PC-3 (cell line): Measurements from ENCODE around the gene CMTM7. TPM values are rescaled to one million over a fixed set of nuclear protein-coding genes. Genes with fewer than 3 reads are reported as not detected.

ENCODE experiments used
- ATAC-seq: fragments of 200-7000 bp; cut with Tn5 transposase; 2 replicates; pipeline ENCODE4 v1.9.1; 2020; ENCODE audit warnings: mild to moderate bottlenecking, moderate library complexity
- BruUV-seq: library from RNA; stranded (reverse); fragments of 400-500 nt; replicated peaks from 2 replicates; lab custom pipeline; 2021; lab: Mats Ljungman, UMichigan
- CTCF ChIA-PET: fragments of 300-600 bp; sonication (Branson Sonifier 250); formaldehyde crosslinking; loops from one replicate; lab custom pipeline; 2022; ENCODE audit warnings: antibody characterized with exemption; lab: Charles Lee
- POLR2A ChIA-PET: fragments of 300-600 bp; sonication (Branson Sonifier 250); formaldehyde crosslinking; loops from one replicate; lab custom pipeline; 2022; ENCODE audit warnings: antibody characterized with exemption; ENCODE audit not compliant: unreplicated experiment; lab: Charles Lee
- DNase-seq: peaks from one replicate; pipeline ENCODE4 v3.0.0-alpha.2; 2015
- H2AFZ ChIP-seq: fragments of 300-600 bp; sonication (generic); 2 replicates; pipeline ENCODE4 v1.6.0; 2016; ENCODE audit warnings: antibody characterized with exemption, low read length
- H3F3A ChIP-seq: fragments of 300-600 bp; sonication (generic); one replicate; pipeline ENCODE4 v1.6.0; 2017; ENCODE audit warnings: antibody characterized with exemption, low read length, control low read depth, mild to moderate bottlenecking; ENCODE audit not compliant: unreplicated experiment
- H3K27ac ChIP-seq: fragments of 300-600 bp; sonication (generic); 2 replicates; pipeline ENCODE4 v1.5.1; 2016; ENCODE audit warnings: mild to moderate bottlenecking, low read length
- H3K27me3 ChIP-seq: fragments of 300-600 bp; sonication (generic); 2 replicates; pipeline ENCODE4 v1.6.1; 2016; ENCODE audit warnings: low read length, mixed read lengths
- H3K36me3 ChIP-seq: fragments of 300-600 bp; sonication (generic); 2 replicates; pipeline ENCODE4 v1.6.1; 2016; ENCODE audit warnings: low read depth, mixed run types, low read length, mixed read lengths
- H3K4me1 ChIP-seq: fragments of 300-600 bp; sonication (generic); 2 replicates; pipeline ENCODE4 v1.5.1; 2016; ENCODE audit warnings: low read length; ENCODE audit not compliant: insufficient read depth
- H3K4me2 ChIP-seq: fragments of 300-600 bp; sonication (generic); 2 replicates; pipeline ENCODE4 v1.6.0; 2016; ENCODE audit warnings: low read length
- H3K4me3 ChIP-seq: fragments of 300-600 bp; sonication (generic); 2 replicates; pipeline ENCODE4 v1.5.1; 2016; ENCODE audit warnings: mild to moderate bottlenecking, low read length, mixed read lengths
- H3K79me2 ChIP-seq: fragments of 300-600 bp; sonication (generic); 2 replicates; pipeline ENCODE4 v1.6.1; 2017; ENCODE audit warnings: low read length, mixed read lengths
- H3K9ac ChIP-seq: fragments of 300-600 bp; sonication (generic); 2 replicates; pipeline ENCODE4 v1.6.0; 2016; ENCODE audit warnings: mild to moderate bottlenecking, low read length
- H3K9me2 ChIP-seq: fragments of 300-600 bp; sonication (generic); replicated peaks from 2 replicates; pipeline ENCODE4 v1.6.1; 2016; ENCODE audit warnings: mixed run types, low read length, mixed read lengths
- H3K9me3 ChIP-seq: fragments of 300-600 bp; sonication (generic); 2 replicates; pipeline ENCODE4 v1.6.1; 2016; ENCODE audit warnings: low read length, mixed read lengths
- H4K20me1 ChIP-seq: fragments of 300-600 bp; sonication (generic); 2 replicates; pipeline ENCODE4 v1.6.1; 2016; ENCODE audit warnings: low read length, mixed read lengths
- CTCF ChIP-seq: fragments of 300-600 bp; sonication (generic); conservative IDR thresholded peaks from 2 replicates; pipeline ENCODE4 v1.5.1; 2017; ENCODE audit warnings: antibody characterized with exemption, low read depth, mild to moderate bottlenecking, low read length
- EZH2 ChIP-seq: fragments of 300-600 bp; sonication (generic); IDR thresholded peaks from one replicate; pipeline ENCODE4 v1.6.1; 2017; ENCODE audit warnings: antibody characterized with exemption, mild to moderate bottlenecking, low read length; ENCODE audit not compliant: unreplicated experiment
- EZH2phosphoT487 ChIP-seq: fragments of 300-600 bp; sonication (generic); IDR thresholded peaks from 2 replicates; pipeline ENCODE4 v1.6.1; 2018; ENCODE audit warnings: mild to moderate bottlenecking, antibody characterized with exemption, low read length, borderline replicate concordance
- intact Hi-C: fragments of 100-400 bp; cut with micrococcal nuclease; formaldehyde crosslinking; loops from 2 replicates; pipeline ENCODE4 v1.9.0; 2023
- total RNA-seq: library from RNA; depleted of rRNA; stranded (reverse); fragments of >200 nt; gene quantifications from 2 replicates; pipeline ENCODE4 v1.2.3, GENCODE V29; 2014

Gene CMTM7
- total RNA-seq, 1 experiment from 2014 or later = 37.1 TPM

DNA sequence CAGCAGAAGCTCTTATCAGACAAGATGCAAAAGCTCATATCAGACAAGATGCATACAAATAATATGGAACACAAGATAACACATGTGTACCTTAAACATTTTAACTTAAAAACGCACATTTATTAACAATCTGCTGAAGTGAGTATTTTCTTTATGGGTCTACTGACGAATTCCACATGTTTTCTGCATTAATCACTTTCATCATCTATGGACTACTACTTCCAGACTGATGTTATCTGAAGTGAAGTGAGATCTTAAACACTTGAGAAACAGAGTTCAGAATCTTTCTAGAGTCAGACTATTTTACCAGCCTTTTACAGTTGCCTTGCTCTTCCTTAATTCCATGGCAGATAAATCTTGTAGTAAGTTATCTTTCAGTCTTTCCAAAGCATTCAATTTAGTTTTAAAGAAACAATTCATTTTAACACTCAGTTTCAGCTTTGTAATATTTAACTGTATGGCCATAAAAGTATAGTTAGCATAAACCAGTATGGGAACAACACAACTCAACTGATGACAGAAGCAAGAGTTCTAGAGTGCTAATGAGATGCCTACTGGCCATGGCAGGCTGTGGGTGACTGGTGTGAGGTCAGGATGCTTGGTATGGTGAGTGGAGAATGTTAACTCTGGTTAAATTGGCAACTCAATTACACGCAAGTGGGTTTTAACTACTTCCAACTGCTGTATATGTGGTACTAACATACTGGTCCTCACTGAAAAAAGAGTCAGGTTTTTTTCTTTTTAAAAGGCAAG lies 101.2 kb downstream of the CMTM7 start:
- TF ChIP-seq EZH2phosphoT487 (no peak), EZH2 (no peak), CTCF (no peak)
- intact Hi-C loops = no loop called here
- no peak for DNase-seq
- Histone ChIP-seq H3K27ac (no peak overlapping the region), H3K9me3 (no peaks in the 10 kb centered on the region), H3K4me3 (no peak overlapping the region), H3K9me2 (no peaks in the 10 kb centered on the region), H3K9ac (no peak overlapping the region), H4K20me1 (no peaks in the 10 kb centered on the region), H3K79me2 (0 out of 2 replicates have a peak, but pooled peaks cover 10% of the 10 kb centered on the region), H3K36me3 (no peaks in the 10 kb centered on the region; the same call in 1 of the 2 replicates), H2AFZ (no peak overlapping the region), H3K4me2 (no peak overlapping the region), H3K4me1 (no peaks in the 10 kb centered on the region), H3K27me3 (no peaks in the 10 kb centered on the region), H3F3A (no peaks in the 10 kb centered on the region)
- POLR2A ChIA-PET = no interaction called here
- ATAC-seq = no peak
- CTCF ChIA-PET = no interaction called here
- BruUV-seq = no TSS peak

DNA sequence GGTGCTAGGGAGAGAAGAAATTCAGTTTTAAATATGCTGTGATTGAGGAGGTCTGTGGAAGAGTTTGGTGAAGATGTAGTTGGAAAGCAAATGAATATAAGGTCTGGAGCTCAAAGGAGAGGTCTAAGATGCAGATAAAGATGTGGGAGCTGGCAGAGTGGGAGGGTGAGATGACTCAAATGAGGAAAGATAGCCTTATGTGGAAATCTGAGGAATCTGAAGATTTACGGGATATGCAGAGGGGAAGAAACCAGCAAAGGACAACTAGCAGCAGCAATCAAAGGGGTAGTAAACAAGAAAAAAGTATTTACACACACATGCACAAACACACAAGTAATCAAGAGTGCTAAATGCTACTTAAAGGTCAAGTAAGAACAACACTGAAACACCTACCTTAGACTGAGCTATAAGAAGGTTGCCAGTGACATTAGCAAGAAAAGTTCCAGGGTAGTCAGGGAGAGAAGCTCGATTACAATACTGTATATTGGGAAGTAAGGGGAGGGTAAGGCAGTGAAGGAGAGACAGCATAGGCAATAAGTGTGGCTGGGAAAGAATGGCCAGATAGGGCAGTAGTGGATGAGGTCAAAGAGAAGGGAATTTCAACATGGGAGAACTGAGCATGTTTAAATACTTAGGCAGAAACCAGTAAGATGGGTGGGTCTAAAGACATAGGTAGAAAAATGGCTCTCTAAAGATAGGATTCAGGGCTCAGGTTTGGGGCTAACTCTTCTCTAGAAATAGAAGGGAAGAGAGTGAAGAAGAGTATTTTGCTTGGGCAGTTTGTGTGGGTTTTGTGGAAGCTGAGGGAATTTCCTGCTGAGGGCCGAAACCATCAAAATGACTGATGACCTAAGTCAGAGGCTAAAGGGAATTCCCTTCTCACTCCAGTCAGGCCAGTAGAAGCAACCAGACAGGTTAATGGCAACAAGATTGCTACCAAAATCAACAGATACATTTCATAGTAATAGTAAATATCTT lies 102.1 kb downstream of the CMTM7 start:
- Histone ChIP-seq H3K4me3 (no peak overlapping the region), H3K4me2 (no peak overlapping the region), H3K9ac (no peak overlapping the region), H3F3A (no peaks in the 10 kb centered on the region), H3K27ac (no peak overlapping the region), H3K36me3 (no peaks in the 10 kb centered on the region), H3K9me3 (no peaks in the 10 kb centered on the region), H3K27me3 (no peaks in the 10 kb centered on the region), H2AFZ (no peak overlapping the region), H3K4me1 (no peaks in the 10 kb centered on the region), H3K9me2 (no peaks in the 10 kb centered on the region), H4K20me1 (no peaks in the 10 kb centered on the region), H3K79me2 (0 out of 2 replicates have a peak, but pooled peaks cover 10% of the 10 kb centered on the region)
- no peak for DNase-seq
- CTCF ChIA-PET = no interaction called here
- TF ChIP-seq EZH2 (no peak), EZH2phosphoT487 (no peak), CTCF (no peak)
- no peak for ATAC-seq
- POLR2A ChIA-PET = no interaction called here
- BruUV-seq = no TSS peak
- intact Hi-C loops = no loop called here
